Endothelial cell of umbilical vein (primary cell): Measurements from ENCODE around the gene GABBR2. TPM values are rescaled to one million over a fixed set of nuclear protein-coding genes. Genes with fewer than 3 reads are reported as not detected.

Experiments
- BruUV-seq: library from RNA; stranded (reverse); fragments of 400-500 nt; replicated peaks from 2 replicates; lab custom pipeline; 2021; lab: Mats Ljungman, UMichigan
- CTCF ChIA-PET: fragments of 300-600, 350-600 bp; sonication (Branson Sonifier 250); formaldehyde crosslinking; loops from one replicate; lab custom pipeline; 2021; ENCODE audit warnings: antibody characterized with exemption, inconsistent platforms; lab: Charles Lee
- POLR2A ChIA-PET: fragments of 300-600, 350-600 bp; sonication (Branson Sonifier 250); formaldehyde crosslinking; loops from one replicate; lab custom pipeline; 2021; ENCODE audit warnings: antibody characterized with exemption, inconsistent platforms; lab: Charles Lee
- DNase-seq: peaks from one replicate; pipeline ENCODE4 v3.0.0-alpha.2; 2011; ENCODE audit warnings: low read depth, low spot score
- FAIRE-seq: peaks from 2 replicates; lab custom pipeline; 2011; peaks lifted over from hg19 to GRCh38; lab: Jason Lieb, UNC
- H2AFZ ChIP-seq: 2 replicates; pipeline ENCODE4 v1.6.0; 2012; ENCODE audit warnings: low read depth, low read length, control low read depth, inconsistent platforms
- H3K27ac ChIP-seq: 2 replicates; pipeline ENCODE4 v1.5.1; 2011; ENCODE audit warnings: low read depth, mild to moderate bottlenecking, control low read depth, low read length, moderate library complexity; ENCODE audit not compliant: insufficient read depth
- H3K27me3 ChIP-seq, 2 experiments: 2 replicates each; pipeline versions ENCODE4 v1.6.0 to v1.6.1; 2011; ENCODE audit warnings: low read length in 2 of 2, mixed read lengths in 1 of 2; ENCODE audit not compliant: control insufficient read depth in 2 of 2, insufficient read depth in 2 of 2
- H3K36me3 ChIP-seq, 2 experiments: 2 replicates in 1 of 2; 3 replicates in 1 of 2; pipeline ENCODE4 v1.5.1; 2011; ENCODE audit warnings: low read length in 2 of 2, mild to moderate bottlenecking in 1 of 2, moderate library complexity in 1 of 2; ENCODE audit not compliant: control insufficient read depth in 2 of 2, insufficient read depth in 2 of 2; ENCODE audit errors: extremely low read depth in 1 of 2
- H3K4me1 ChIP-seq: 3 replicates; pipeline ENCODE4 v1.5.1; 2011; ENCODE audit warnings: mild to moderate bottlenecking, low read length; ENCODE audit not compliant: control insufficient read depth, insufficient read depth; ENCODE audit errors: extremely low read depth
- H3K4me2 ChIP-seq: 2 replicates; pipeline ENCODE4 v1.6.1; 2011; ENCODE audit warnings: low read length, control low read depth, mixed read lengths; ENCODE audit not compliant: insufficient read depth
- H3K4me3 ChIP-seq, 3 experiments: fragments of 200-600 bp in 1 of 3; sonication (generic), shearing (Covaris generic) in 1 of 3; replicated peaks in 1 of 3; 2 replicates each; pipeline ENCODE4 v1.5.1; 2011 to 2016; ENCODE audit warnings: control low read depth in 3 of 3, low read length in 3 of 3, mild to moderate bottlenecking in 2 of 3, inconsistent platforms in 1 of 3, low read depth in 1 of 3, moderate library complexity in 1 of 3; ENCODE audit not compliant: insufficient read depth in 1 of 3
- H3K79me2 ChIP-seq: 2 replicates; pipeline ENCODE4 v1.6.0; 2012; ENCODE audit warnings: low read length, inconsistent platforms; ENCODE audit not compliant: control insufficient read depth, insufficient read depth
- H3K9ac ChIP-seq: replicated peaks from 2 replicates; pipeline ENCODE3; 2011; ENCODE audit warnings: low read length, control low read depth; ENCODE audit not compliant: insufficient read depth; ENCODE audit errors: extremely low read depth
- H3K9me1 ChIP-seq: replicated peaks from 3 replicates; pipeline ENCODE4 v1.6.0; 2011; ENCODE audit warnings: mild to moderate bottlenecking, low read length; ENCODE audit not compliant: control insufficient read depth, insufficient read depth; ENCODE audit errors: extremely low read depth
- H3K9me3 ChIP-seq: replicated peaks from 2 replicates; pipeline ENCODE4 v1.5.1; 2012; ENCODE audit warnings: low read length, inconsistent platforms; ENCODE audit not compliant: control insufficient read depth, insufficient read depth
- H4K20me1 ChIP-seq: replicated peaks from 2 replicates; pipeline ENCODE3; 2011; ENCODE audit warnings: mild to moderate bottlenecking, low read length; ENCODE audit not compliant: control insufficient read depth, insufficient read depth; ENCODE audit errors: extremely low read depth
- CTCF ChIP-seq, 2 donors: IDR thresholded peaks; 1 replicate in 1 of 2; 2 replicates in 1 of 2; pipeline ENCODE4 v1.5.1; 2011; ENCODE audit warnings: low read length in 2 of 2, mild to moderate bottlenecking in 2 of 2, moderate library complexity in 2 of 2, control low read depth in 1 of 2, inconsistent platforms in 1 of 2, low read depth in 1 of 2; ENCODE audit not compliant: insufficient read depth in 1 of 2; ENCODE audit errors: extremely low read depth in 1 of 2
- EZH2 ChIP-seq: IDR thresholded peaks from 2 replicates; pipeline ENCODE4 v1.6.1; 2012; ENCODE audit warnings: borderline replicate concordance, low read depth, mild to moderate bottlenecking, moderate library complexity, low read length, inconsistent platforms; ENCODE audit not compliant: severe bottlenecking
- FOS ChIP-seq: IDR thresholded peaks from 2 replicates; pipeline ENCODE4 v1.6.1; 2011; ENCODE audit warnings: mild to moderate bottlenecking, low read length, moderate library complexity, borderline replicate concordance; ENCODE audit not compliant: insufficient read depth
- GATA2 ChIP-seq: IDR thresholded peaks from 2 replicates; pipeline ENCODE4 v1.7.0; 2011; ENCODE audit warnings: low read depth, mild to moderate bottlenecking, moderate library complexity, mixed read lengths, low read length; ENCODE audit not compliant: insufficient read length, insufficient read depth
- JUN ChIP-seq: IDR thresholded peaks from 2 replicates; pipeline ENCODE4 v1.6.1; 2011; ENCODE audit warnings: borderline replicate concordance, low read depth; ENCODE audit not compliant: insufficient read length, insufficient read depth
- MYC ChIP-seq: IDR thresholded peaks from one replicate; pipeline ENCODE4 v1.6.1; 2011; ENCODE audit warnings: mild to moderate bottlenecking, low read depth, low read length
- POLR2A ChIP-seq: IDR thresholded peaks from 2 replicates; pipeline ENCODE4 v1.6.1; 2012; ENCODE audit warnings: low read depth, mild to moderate bottlenecking, control low read depth, low read length
- POLR2AphosphoS5 ChIP-seq: IDR thresholded peaks from 2 replicates; pipeline ENCODE4 v1.6.1; 2012; ENCODE audit warnings: low read depth, mild to moderate bottlenecking, control low read depth, low read length, moderate library complexity; ENCODE audit not compliant: insufficient read depth
- dilution Hi-C: fragments of 300-500 bp; cut with MboI; formaldehyde crosslinking; loops from one replicate; pipeline ENCODE4 v1.15.0; 2019; ENCODE audit warnings: low sequenced_read_pairs; ENCODE audit not compliant: extremely low pct_ligation_motif_present
- intact Hi-C: fragments of 100-400 bp; cut with micrococcal nuclease; formaldehyde crosslinking; loops from one replicate; pipeline ENCODE4 v1.10.0; 2022
- polyA plus RNA-seq, 4 experiments: library from polyadenylated mRNA; depleted of rRNA in 3 of 4; stranded (reverse) in 3 of 4; unstranded in 1 of 4; fragments of >200 nt; gene quantifications; 2 replicates each; pipeline versions ENCODE4 v1.2.1 to v1.2.3, GENCODE V29; 2011 to 2012; ENCODE audit warnings: missing spikeins in 1 of 4
- total RNA-seq: library from RNA; stranded (reverse); gene quantifications from 2 replicates; pipeline ENCODE4 v1.2.3, GENCODE V29; 2021
- TF ChIP-seq, protein P1 (sequence below): IDR thresholded peaks from 2 replicates; pipeline ENCODE4 v1.6.1; 2011; ENCODE audit not compliant: insufficient read depth, insufficient read length

GABBR2 gene
- total and polyA plus RNA-seq, 2 donors (not counting 3 experiments of a cell fraction or from before 2014, with no cell fraction given), result 1.1 to 9.2 TPM

- no peaks in the 10 kb centered on the region for H3K9me3 ChIP-seq
- ChIA-PET CTCF (interaction anchor here (0.7 to 1.7 kb wide), 8 partner anchors 9 to 404 kb away, joined by 3 to 9 read pairs (median 3); no protein-coding TSS in a partner anchor), POLR2A (interaction anchor here (0.6 kb wide), 2 partner anchors 221 to 401 kb away, joined by 3 to 4 read pairs; no protein-coding TSS in a partner anchor)
- peak overlapping the region; percentile 46 for H3K27ac ChIP-seq
- H3K4me3 ChIP-seq, result no peak overlapping the region
- no peaks in the 10 kb centered on the region for H4K20me1 ChIP-seq
- H2AFZ ChIP-seq, result peak overlapping the region; percentile 7
- H3K79me2 ChIP-seq, result no peaks in the 10 kb centered on the region
- no peak overlapping the region for H3K4me2 ChIP-seq
- peak; percentile 35 for TF ChIP-seq POLR2A
- TF ChIP-seq FOS, result no peak
- no peak for TF ChIP-seq CTCF (IDR thresholded peaks at IDR 0.05; ENCODE audit: extremely low read depth in 1 of 2, insufficient read depth in 1 of 2, low read depth in 1 of 2, low read length in 2 of 2)
- no peak for TF ChIP-seq JUN
- no peak for TF ChIP-seq EZH2
- peak; percentile 47 for TF ChIP-seq GATA2
- TF ChIP-seq, protein P1, sequence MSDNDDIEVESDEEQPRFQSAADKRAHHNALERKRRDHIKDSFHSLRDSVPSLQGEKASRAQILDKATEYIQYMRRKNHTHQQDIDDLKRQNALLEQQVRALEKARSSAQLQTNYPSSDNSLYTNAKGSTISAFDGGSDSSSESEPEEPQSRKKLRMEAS, result peak; percentile 6
- TF ChIP-seq MYC, result no peak
- TF ChIP-seq POLR2AphosphoS5, result peak; percentile 21
- no peaks in the 10 kb centered on the region for H3K9me1 ChIP-seq
- BruUV-seq, result TSS peak; percentile 79
- dilution Hi-C loops, result no loop called here
- no peaks in the 10 kb centered on the region for H3K36me3 ChIP-seq
- peak overlapping the region; percentile 10 for H3K9ac ChIP-seq
- no peaks in the 10 kb centered on the region for H3K27me3 ChIP-seq
- intact Hi-C loops, result no loop called here
- FAIRE-seq (peak; percentile 53), DNase-seq (peak; percentile 45)
- H3K4me1 ChIP-seq, result peaks cover 15% of the 10 kb centered on the region
Measured at GRCh38 chr9:98374385-98375051, 334.2 kb downstream of the GABBR2 start.
